ENCODE measurements around the gene ZIC5. TPM values are rescaled to one million over a fixed set of nuclear protein-coding genes. Genes with fewer than 3 reads are reported as not detected.

Gene ZIC5
- total and polyA plus RNA-seq, 12 donors: not detected

GRCh38 chr13:99926014-99926731 is 45.4 kb downstream of the ZIC5 start:
- Histone ChIP-seq H3K27me3 (peaks cover 0 to 79% (median 72%) of the 10 kb centered on the region in 7 donors), H3K4me1 (no peaks in the 10 kb centered on the region), H3K27ac (no peak overlapping the region), H3K36me3 (no peaks in the 10 kb centered on the region), H3K9me3 (no peaks in the 10 kb centered on the region), H3K4me3 (no peak overlapping the region)
- DNase-seq: no peak
- intact Hi-C loops (cut with DNase I): no loop called here
- 54 to 65% methylated on average over 29 of the region's 29 CpGs for WGBS, 2 donors
- ATAC-seq: no peak
- TF ChIP-seq CTCF (IDR thresholded peaks at IDR 0.05): no peak

GRCh38 chr13:99923877-99924582 is 47.5 kb downstream of the ZIC5 start:
- ATAC-seq (no peak), DNase-seq (no peak)
- H3K9me3 ChIP-seq: no peaks in the 10 kb centered on the region
- H3K27me3 ChIP-seq: peaks cover 0 to 87% (median 63%) of the 10 kb centered on the region in 7 donors
- no peak overlapping the region for H3K4me3 ChIP-seq
- WGBS, 2 donors: 83 to 89% methylated on average over 6 of the region's 6 CpGs
- intact Hi-C loops (cut with DNase I): no loop called here
- no peak for TF ChIP-seq CTCF (IDR thresholded peaks at IDR 0.05)
- no peaks in the 10 kb centered on the region for H3K36me3 ChIP-seq
- H3K27ac ChIP-seq: no peak overlapping the region
- no peaks in the 10 kb centered on the region for H3K4me1 ChIP-seq

- DNase-seq (no peak), ATAC-seq (no peak)
- Histone ChIP-seq H3K36me3 (no peaks in the 10 kb centered on the region), H3K4me3 (no peak overlapping the region), H3K27ac (no peak overlapping the region), H3K27me3 (peaks cover 0 to 75% (median 52%) of the 10 kb centered on the region in 7 donors), H3K4me1 (no peaks in the 10 kb centered on the region), H3K9me3 (no peaks in the 10 kb centered on the region)
- no peak for TF ChIP-seq CTCF (IDR thresholded peaks at IDR 0.05)
- WGBS, 2 donors: 74 to 75% methylated on average over 20 of the region's 20 CpGs
- intact Hi-C loops (cut with DNase I): no loop called here
Measured at GRCh38 chr13:99922631-99923404, 48.7 kb downstream of the ZIC5 start.

GRCh38 chr13:99919132-99919531 is 52.4 kb downstream of the ZIC5 start:
- 74 to 83% methylated on average over 2 of the region's 2 CpGs for WGBS, 2 donors
- ATAC-seq: no peak
- no peaks in the 10 kb centered on the region for H3K9me3 ChIP-seq
- DNase-seq: no peak
- no peak overlapping the region for H3K4me3 ChIP-seq
- no peak for TF ChIP-seq CTCF (IDR thresholded peaks at IDR 0.05)
- H3K27me3 ChIP-seq: peaks cover 0 to 55% (median 32%) of the 10 kb centered on the region in 7 donors
- H3K27ac ChIP-seq: no peak overlapping the region
- no peaks in the 10 kb centered on the region for H3K36me3 ChIP-seq
- no peaks in the 10 kb centered on the region for H3K4me1 ChIP-seq
- intact Hi-C loops (cut with DNase I): loop anchor here in 9 of 10 donors (5.0 to 10.0 kb wide), 9 partner anchors 262 to 598 kb away; no protein-coding TSS in a partner anchor
